ENCODE measurements around the gene ASPM. TPM values are rescaled to one million over a fixed set of nuclear protein-coding genes. Genes with fewer than 3 reads are reported as not detected.

The ASPM gene
- polyA plus RNA-seq, 1 of the 3 experiments (the other 2 are of a cell fraction): 3.0 TPM

DNA sequence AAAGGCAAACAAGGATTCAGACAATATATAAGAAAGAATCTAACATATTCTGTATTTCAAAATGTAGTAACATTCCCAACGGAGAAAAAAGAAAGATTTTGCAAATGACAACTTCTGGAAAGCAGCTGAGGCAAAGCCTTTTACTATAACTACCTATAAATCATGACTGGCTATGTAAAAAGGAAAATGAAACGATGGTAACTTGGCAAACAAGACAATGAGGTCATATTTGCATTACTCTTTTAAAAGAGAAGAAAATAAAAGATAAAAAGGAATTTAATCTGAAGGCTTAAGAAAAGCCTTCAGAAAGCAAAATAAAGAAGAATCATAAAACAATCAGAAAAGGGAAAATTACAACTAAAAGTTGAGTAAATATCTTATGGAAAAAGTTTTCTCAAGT, 25.1 kb upstream of the ASPM start:
- Histone ChIP-seq H3K4me3 (ENCODE audit: low read depth in 2 of 2, low read length in 1 of 2) (no peak overlapping the region), H3K79me2 (ENCODE audit: insufficient read depth) (no peaks in the 10 kb centered on the region), H3K4me2 (no peak overlapping the region), H3K36me3 (replicated peaks in 1 of 2; ENCODE audit: control insufficient read depth in 1 of 2, insufficient read depth in 2 of 2, low read length in 1 of 2) (peaks cover 83 to 86% of the 10 kb centered on the region in 2 experiments), H2AFZ (ENCODE audit: low read depth) (no peak overlapping the region), H3K9ac (no peak overlapping the region), H3K4me1 (ENCODE audit: control insufficient read depth in 1 of 2, insufficient read depth in 2 of 2, low read depth in 1 of 2, low read length in 1 of 2) (no peaks in the 10 kb centered on the region; a peak in 1 of 4 replicates), H3K9me2 (no peaks in the 10 kb centered on the region), H3F3A (replicated peaks; ENCODE audit: insufficient read depth) (peaks cover 6% of the 10 kb centered on the region), H3K27me3 (ENCODE audit: insufficient read depth) (no peaks in the 10 kb centered on the region), H3K27ac (ENCODE audit: low read depth in 2 of 2, low read length in 1 of 2) (no peak overlapping the region), H4K20me1 (ENCODE audit: insufficient read depth) (no peaks in the 10 kb centered on the region), H3K9me3 (no peaks in the 10 kb centered on the region)
- POLR2A ChIA-PET: no interaction called here
- CTCF ChIA-PET: interaction anchor here (2.4 kb wide), 1 partner anchor 9 kb away, joined by 11 read pairs; no protein-coding TSS in a partner anchor
- 56% methylated on average over 2 of the region's 2 CpGs for WGBS (ENCODE audit: low lambda C conversion rate)
- no peak for DNase-seq
- TF ChIP-seq EP300 (IDR thresholded peaks at IDR 0.05; ENCODE audit: borderline replicate concordance in 1 of 2, low read depth in 1 of 2, low read length in 1 of 2) (no peak), YY1 (IDR thresholded peaks at IDR 0.05; ENCODE audit: low read depth) (no peak), JUND (IDR thresholded peaks at IDR 0.05) (no peak), EZH2phosphoT487 (IDR thresholded peaks at IDR 0.05; ENCODE audit: borderline replicate concordance, low read depth) (no peak), SMC3 (IDR thresholded peaks at IDR 0.05; ENCODE audit: low read depth, low read length) (no peak), TAF1 (IDR thresholded peaks at IDR 0.05; ENCODE audit: borderline replicate concordance, low read depth, low read length) (no peak), ELF1 (IDR thresholded peaks at IDR 0.05) (no peak), POLR2AphosphoS5 (IDR thresholded peaks at IDR 0.05; ENCODE audit: low read depth, low read length) (no peak), RFX5 (IDR thresholded peaks at IDR 0.05; ENCODE audit: low read length) (no peak), FOXM1 (IDR thresholded peaks at IDR 0.05; ENCODE audit: low read depth) (no peak), CHD2 (IDR thresholded peaks at IDR 0.05; ENCODE audit: low read length, partially characterized antibody) (no peak)
- TF ChIP-seq, protein P1, sequence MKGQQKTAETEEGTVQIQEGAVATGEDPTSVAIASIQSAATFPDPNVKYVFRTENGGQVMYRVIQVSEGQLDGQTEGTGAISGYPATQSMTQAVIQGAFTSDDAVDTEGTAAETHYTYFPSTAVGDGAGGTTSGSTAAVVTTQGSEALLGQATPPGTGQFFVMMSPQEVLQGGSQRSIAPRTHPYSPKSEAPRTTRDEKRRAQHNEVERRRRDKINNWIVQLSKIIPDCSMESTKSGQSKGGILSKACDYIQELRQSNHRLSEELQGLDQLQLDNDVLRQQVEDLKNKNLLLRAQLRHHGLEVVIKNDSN (IDR thresholded peaks at IDR 0.05; ENCODE audit: borderline replicate concordance, low read depth): no peak

DNA sequence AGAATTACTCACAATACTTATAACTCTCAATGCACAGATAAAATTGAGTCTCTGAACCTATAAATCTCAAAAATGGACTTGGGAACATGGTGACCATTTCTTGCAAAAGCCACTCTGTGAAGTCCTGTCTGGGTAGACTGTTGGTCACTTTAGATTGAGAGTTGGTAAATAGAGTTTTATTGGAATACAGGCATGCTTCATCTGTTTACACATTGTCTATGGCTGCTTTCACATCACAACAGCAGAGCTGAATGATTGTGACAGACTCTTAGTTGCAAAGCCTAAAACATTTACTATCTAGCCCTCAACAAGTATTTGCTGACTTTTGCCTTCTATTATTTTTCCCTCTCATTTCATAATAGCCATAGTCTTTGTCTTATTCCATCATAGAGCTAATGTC, 24.1 kb upstream of the ASPM start:
- no peak overlapping the region for H2AFZ ChIP-seq (ENCODE audit: low read depth)
- H3K9me3 ChIP-seq: no peaks in the 10 kb centered on the region
- H4K20me1 ChIP-seq (ENCODE audit: insufficient read depth): no peaks in the 10 kb centered on the region
- H3K4me3 ChIP-seq (ENCODE audit: low read depth in 2 of 2, low read length in 1 of 2): no peak overlapping the region
- no peak overlapping the region for H3K27ac ChIP-seq (ENCODE audit: low read depth in 2 of 2, low read length in 1 of 2)
- H3K9me2 ChIP-seq: no peaks in the 10 kb centered on the region
- no peak overlapping the region for H3K9ac ChIP-seq
- CTCF ChIA-PET: interaction anchor here (2.4 kb wide), 1 partner anchor 10 kb away, joined by 11 read pairs; no protein-coding TSS in a partner anchor
- H3K79me2 ChIP-seq (ENCODE audit: insufficient read depth): no peaks in the 10 kb centered on the region
- peaks cover 78 to 79% of the 10 kb centered on the region in 2 experiments for H3K36me3 ChIP-seq (replicated peaks in 1 of 2; ENCODE audit: control insufficient read depth in 1 of 2, insufficient read depth in 2 of 2, low read length in 1 of 2)
- POLR2A ChIA-PET: interaction anchor here (0.7 kb wide), 1 partner anchor 988 kb away, joined by 5 read pairs; no protein-coding TSS in a partner anchor
- H3K27me3 ChIP-seq (ENCODE audit: insufficient read depth): no peaks in the 10 kb centered on the region
- peaks cover 6% of the 10 kb centered on the region for H3F3A ChIP-seq (replicated peaks; ENCODE audit: insufficient read depth)
- no peak for DNase-seq
- no peaks in the 10 kb centered on the region; a peak in 1 of 4 replicates for H3K4me1 ChIP-seq (ENCODE audit: control insufficient read depth in 1 of 2, insufficient read depth in 2 of 2, low read depth in 1 of 2, low read length in 1 of 2)
- no peak overlapping the region for H3K4me2 ChIP-seq
- no peak for TF ChIP-seq FOXJ3 (CRISPR knock-in tag; IDR thresholded peaks at IDR 0.05)
- TF ChIP-seq CHD2 (IDR thresholded peaks at IDR 0.05; ENCODE audit: low read length, partially characterized antibody): no peak
- TF ChIP-seq, protein P2, sequence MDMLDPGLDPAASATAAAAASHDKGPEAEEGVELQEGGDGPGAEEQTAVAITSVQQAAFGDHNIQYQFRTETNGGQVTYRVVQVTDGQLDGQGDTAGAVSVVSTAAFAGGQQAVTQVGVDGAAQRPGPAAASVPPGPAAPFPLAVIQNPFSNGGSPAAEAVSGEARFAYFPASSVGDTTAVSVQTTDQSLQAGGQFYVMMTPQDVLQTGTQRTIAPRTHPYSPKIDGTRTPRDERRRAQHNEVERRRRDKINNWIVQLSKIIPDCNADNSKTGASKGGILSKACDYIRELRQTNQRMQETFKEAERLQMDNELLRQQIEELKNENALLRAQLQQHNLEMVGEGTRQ (IDR thresholded peaks at IDR 0.05; ENCODE audit: borderline replicate concordance, low read depth, low read length): no peak
- TF ChIP-seq SIN3A (IDR thresholded peaks at IDR 0.05; ENCODE audit: borderline replicate concordance, low read depth, low read length): no peak
- TF ChIP-seq, protein P3, sequence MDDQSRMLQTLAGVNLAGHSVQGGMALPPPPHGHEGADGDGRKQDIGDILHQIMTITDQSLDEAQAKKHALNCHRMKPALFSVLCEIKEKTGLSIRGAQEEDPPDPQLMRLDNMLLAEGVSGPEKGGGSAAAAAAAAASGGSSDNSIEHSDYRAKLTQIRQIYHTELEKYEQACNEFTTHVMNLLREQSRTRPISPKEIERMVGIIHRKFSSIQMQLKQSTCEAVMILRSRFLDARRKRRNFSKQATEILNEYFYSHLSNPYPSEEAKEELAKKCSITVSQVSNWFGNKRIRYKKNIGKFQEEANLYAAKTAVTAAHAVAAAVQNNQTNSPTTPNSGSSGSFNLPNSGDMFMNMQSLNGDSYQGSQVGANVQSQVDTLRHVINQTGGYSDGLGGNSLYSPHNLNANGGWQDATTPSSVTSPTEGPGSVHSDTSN (IDR thresholded peaks at IDR 0.05): no peak
- no peak for TF ChIP-seq NRF1 (IDR thresholded peaks at IDR 0.05; ENCODE audit: low read depth, low read length)
